Neural cell (in vitro differentiated cells): Measurements from ENCODE around the gene HPN. TPM values are rescaled to one million over a fixed set of nuclear protein-coding genes. Genes with fewer than 3 reads are reported as not detected.

ENCODE experiments used
- H2AFZ ChIP-seq: fragments of 200-600, 300-800 bp; sonication (generic), shearing (Covaris generic); 2 replicates; pipeline ENCODE4 v1.6.0; 2014; ENCODE audit warnings: low read depth, mild to moderate bottlenecking, antibody characterized with exemption, low read length, moderate library complexity
- H3F3A ChIP-seq: fragments of 200-600 bp; shearing (Covaris generic); 2 replicates; pipeline ENCODE4 v1.6.1; 2016; ENCODE audit warnings: mild to moderate bottlenecking, moderate library complexity, mixed read lengths, antibody characterized with exemption, low read length; ENCODE audit not compliant: insufficient read depth, poor library complexity, severe bottlenecking
- H3K27ac ChIP-seq: fragments of 200-600, 300-800 bp; sonication (generic), shearing (Covaris generic); 2 replicates; pipeline ENCODE4 v1.5.1; 2014; ENCODE audit warnings: mild to moderate bottlenecking, low read length, moderate library complexity
- H3K27me3 ChIP-seq: fragments of 300-800, 200-600 bp; sonication (generic), shearing (Covaris generic); 2 replicates; pipeline ENCODE4 v1.6.0; 2014; ENCODE audit warnings: mild to moderate bottlenecking, low read depth, low read length, moderate library complexity; ENCODE audit not compliant: insufficient read depth
- H3K36me3 ChIP-seq: fragments of 300-800, 200-600 bp; sonication (generic), shearing (Covaris generic); 2 replicates; pipeline ENCODE4 v1.5.1; 2014; ENCODE audit warnings: mild to moderate bottlenecking, antibody characterized with exemption, low read length, moderate library complexity; ENCODE audit not compliant: insufficient read depth
- H3K4me2 ChIP-seq: fragments of 300-800, 200-600 bp; sonication (generic), shearing (Covaris generic); 2 replicates; pipeline ENCODE4 v1.6.0; 2014; ENCODE audit warnings: mild to moderate bottlenecking, low read length
- H3K4me3 ChIP-seq: fragments of 300-800, 200-600 bp; sonication (generic), shearing (Covaris generic); 2 replicates; pipeline ENCODE4 v1.5.1; 2014; ENCODE audit warnings: mild to moderate bottlenecking, low read length, moderate library complexity
- H3K79me2 ChIP-seq: fragments of 200-600 bp; shearing (Covaris generic); replicated peaks from 2 replicates; pipeline ENCODE4 v1.6.0; 2014; ENCODE audit warnings: mild to moderate bottlenecking, low read length, moderate library complexity; ENCODE audit not compliant: insufficient read depth
- H3K9ac ChIP-seq: fragments of 300-800, 200-600 bp; sonication (generic), shearing (Covaris generic); 2 replicates; pipeline ENCODE4 v1.6.1; 2016; ENCODE audit warnings: mild to moderate bottlenecking, low read length, mixed read lengths
- H3K9me2 ChIP-seq: fragments of 200-600 bp; shearing (Covaris generic); 2 replicates; pipeline ENCODE4 v1.6.1; 2016; ENCODE audit warnings: mild to moderate bottlenecking, low read length, mixed read lengths; ENCODE audit not compliant: insufficient read depth
- H3K9me3 ChIP-seq: fragments of 200-600, 300-800 bp; sonication (generic), shearing (Covaris generic); 2 replicates; pipeline ENCODE4 v1.6.1; 2016; ENCODE audit warnings: mild to moderate bottlenecking, mixed run types, low read length, moderate library complexity, mixed read lengths
- H4K20me1 ChIP-seq: fragments of 200-600 bp; shearing (Covaris generic); 2 replicates; pipeline ENCODE4 v1.6.1; 2016; ENCODE audit warnings: mild to moderate bottlenecking, mixed run types; ENCODE audit not compliant: insufficient read depth
- EP300 ChIP-seq: fragments of 450-650 bp; conservative IDR thresholded peaks from 2 replicates; pipeline ENCODE4 v1.6.1; 2014; ENCODE audit warnings: antibody characterized with exemption, mild to moderate bottlenecking, moderate library complexity; ENCODE audit not compliant: poor library complexity, severe bottlenecking
- EZH2 ChIP-seq: fragments of 200-600, 300-800 bp; shearing (Covaris generic), sonication (generic); IDR thresholded peaks from 2 replicates; pipeline ENCODE4 v1.6.1; 2014; ENCODE audit warnings: antibody characterized with exemption, low read length, borderline replicate concordance, mild to moderate bottlenecking; ENCODE audit not compliant: insufficient read depth, poor library complexity, severe bottlenecking
- MXI1 ChIP-seq: fragments of 450-650 bp; conservative IDR thresholded peaks from 2 replicates; pipeline ENCODE4 v1.6.1; 2014; ENCODE audit warnings: antibody characterized with exemption, mild to moderate bottlenecking; ENCODE audit not compliant: poor library complexity, severe bottlenecking
- POLR2AphosphoS5 ChIP-seq: IDR thresholded peaks from 2 replicates; pipeline ENCODE4 v1.6.1; 2012
- RAD21 ChIP-seq: fragments of 450-650 bp; conservative IDR thresholded peaks from 2 replicates; pipeline ENCODE4 v1.6.1; 2014; ENCODE audit warnings: antibody characterized with exemption, mild to moderate bottlenecking, moderate library complexity
- SMC3 ChIP-seq: fragments of 450-650 bp; conservative IDR thresholded peaks from 2 replicates; pipeline ENCODE4 v1.6.1; 2014; ENCODE audit warnings: antibody characterized with exemption, mild to moderate bottlenecking, moderate library complexity; ENCODE audit not compliant: poor library complexity
- TAF1 ChIP-seq: IDR thresholded peaks from 2 replicates; pipeline ENCODE4 v1.6.1; 2012; ENCODE audit warnings: low read depth
- polyA plus RNA-seq: library from polyadenylated mRNA; depleted of rRNA; stranded (reverse); fragments of >200 nt; gene quantifications from 2 replicates; pipeline ENCODE4 v1.2.3, GENCODE V29; 2014
- TF ChIP-seq, protein P1 (sequence below): fragments of 450-650 bp; IDR thresholded peaks from 2 replicates; pipeline ENCODE4 v1.5.1; 2014; ENCODE audit warnings: antibody characterized with exemption, mild to moderate bottlenecking, moderate library complexity; ENCODE audit not compliant: poor library complexity, severe bottlenecking
- TF ChIP-seq, protein P2 (sequence below): IDR thresholded peaks from 2 replicates; pipeline ENCODE4 v1.6.1; 2012; ENCODE audit warnings: borderline replicate concordance

The HPN gene
- polyA plus RNA-seq, 1 donor from 2014 or later: 0.15 TPM

DNA sequence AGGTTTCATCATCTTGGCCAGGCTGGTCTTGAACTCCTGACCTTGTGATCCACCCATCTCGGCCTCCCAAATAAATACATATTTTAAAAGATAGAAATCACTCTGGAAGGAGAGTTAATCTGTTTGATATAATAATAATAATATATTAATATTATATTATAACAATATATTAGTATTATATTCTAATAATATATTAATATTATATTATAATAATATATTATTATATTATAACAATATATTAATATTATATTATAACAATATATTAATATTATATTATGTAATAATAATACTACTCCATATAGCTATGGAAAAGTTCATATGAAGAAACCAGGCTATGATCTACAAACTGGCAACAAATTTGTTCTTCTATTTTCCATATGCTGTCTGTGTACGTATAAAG is 16.8 kb downstream of the HPN start:
- Histone ChIP-seq H3F3A (no peaks in the 10 kb centered on the region), H3K9me3 (no peaks in the 10 kb centered on the region), H3K4me3 (no peak overlapping the region), H3K27ac (no peak overlapping the region), H4K20me1 (no peaks in the 10 kb centered on the region), H3K27me3 (no peaks in the 10 kb centered on the region), H3K9ac (no peak overlapping the region), H3K79me2 (no peaks in the 10 kb centered on the region), H2AFZ (no peak overlapping the region), H3K4me2 (no peak overlapping the region), H3K9me2 (no peaks in the 10 kb centered on the region), H3K36me3 (no peaks in the 10 kb centered on the region)
- no peak for TF ChIP-seq MXI1
- TF ChIP-seq POLR2AphosphoS5: no peak

DNA sequence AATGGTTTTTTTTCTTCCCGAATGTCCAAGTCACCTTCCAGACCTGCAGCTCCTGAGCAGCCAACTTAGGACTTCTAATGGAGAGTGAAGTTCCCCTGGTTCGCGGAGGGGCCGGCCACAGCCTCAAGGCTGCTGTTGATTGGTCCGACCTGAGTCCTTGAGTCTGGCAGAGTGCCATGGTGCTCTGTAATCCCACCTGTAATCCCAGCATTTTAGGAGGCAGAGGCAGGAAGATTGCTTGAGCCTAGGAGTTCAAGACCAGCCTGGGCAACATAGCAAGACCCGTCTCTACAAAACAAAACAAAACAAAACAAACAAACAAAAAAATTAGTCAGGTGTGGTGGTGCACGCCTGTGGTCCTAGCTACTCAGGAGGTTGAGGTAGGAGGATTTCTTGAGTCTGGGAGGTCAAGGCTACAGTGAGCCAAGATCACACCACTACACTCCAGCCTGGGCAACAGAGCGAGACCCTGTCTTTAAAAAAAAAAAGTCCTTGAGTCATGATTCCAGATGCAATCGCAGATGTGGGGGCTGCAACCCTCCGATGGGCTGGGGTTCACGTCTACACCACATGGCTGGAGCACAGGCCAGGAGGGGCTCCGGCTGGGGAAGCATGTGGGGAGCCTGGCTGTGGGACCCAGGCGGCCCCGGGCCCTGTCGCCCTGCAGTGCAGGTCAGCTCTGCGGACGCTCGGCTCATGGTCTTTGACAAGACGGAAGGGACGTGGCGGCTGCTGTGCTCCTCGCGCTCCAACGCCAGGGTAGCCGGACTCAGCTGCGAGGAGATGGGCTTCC is 17.7 kb downstream of the HPN start:
- Histone ChIP-seq H3K27ac (no peak overlapping the region), H3K4me3 (no peak overlapping the region), H3K9ac (no peak overlapping the region), H3K9me3 (no peaks in the 10 kb centered on the region), H3K27me3 (no peaks in the 10 kb centered on the region), H3K36me3 (no peaks in the 10 kb centered on the region), H3K9me2 (no peaks in the 10 kb centered on the region), H3K79me2 (no peaks in the 10 kb centered on the region), H4K20me1 (no peaks in the 10 kb centered on the region), H3F3A (no peaks in the 10 kb centered on the region), H3K4me2 (no peak overlapping the region), H2AFZ (no peak overlapping the region)
- TF ChIP-seq POLR2AphosphoS5: no peak
- no peak for TF ChIP-seq SMC3
- TF ChIP-seq MXI1: no peak
- TF ChIP-seq TAF1: no peak
- TF ChIP-seq, protein P1, sequence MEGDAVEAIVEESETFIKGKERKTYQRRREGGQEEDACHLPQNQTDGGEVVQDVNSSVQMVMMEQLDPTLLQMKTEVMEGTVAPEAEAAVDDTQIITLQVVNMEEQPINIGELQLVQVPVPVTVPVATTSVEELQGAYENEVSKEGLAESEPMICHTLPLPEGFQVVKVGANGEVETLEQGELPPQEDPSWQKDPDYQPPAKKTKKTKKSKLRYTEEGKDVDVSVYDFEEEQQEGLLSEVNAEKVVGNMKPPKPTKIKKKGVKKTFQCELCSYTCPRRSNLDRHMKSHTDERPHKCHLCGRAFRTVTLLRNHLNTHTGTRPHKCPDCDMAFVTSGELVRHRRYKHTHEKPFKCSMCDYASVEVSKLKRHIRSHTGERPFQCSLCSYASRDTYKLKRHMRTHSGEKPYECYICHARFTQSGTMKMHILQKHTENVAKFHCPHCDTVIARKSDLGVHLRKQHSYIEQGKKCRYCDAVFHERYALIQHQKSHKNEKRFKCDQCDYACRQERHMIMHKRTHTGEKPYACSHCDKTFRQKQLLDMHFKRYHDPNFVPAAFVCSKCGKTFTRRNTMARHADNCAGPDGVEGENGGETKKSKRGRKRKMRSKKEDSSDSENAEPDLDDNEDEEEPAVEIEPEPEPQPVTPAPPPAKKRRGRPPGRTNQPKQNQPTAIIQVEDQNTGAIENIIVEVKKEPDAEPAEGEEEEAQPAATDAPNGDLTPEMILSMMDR: no peak
- TF ChIP-seq RAD21: no peak
- TF ChIP-seq EP300: no peak
- TF ChIP-seq, protein P2, sequence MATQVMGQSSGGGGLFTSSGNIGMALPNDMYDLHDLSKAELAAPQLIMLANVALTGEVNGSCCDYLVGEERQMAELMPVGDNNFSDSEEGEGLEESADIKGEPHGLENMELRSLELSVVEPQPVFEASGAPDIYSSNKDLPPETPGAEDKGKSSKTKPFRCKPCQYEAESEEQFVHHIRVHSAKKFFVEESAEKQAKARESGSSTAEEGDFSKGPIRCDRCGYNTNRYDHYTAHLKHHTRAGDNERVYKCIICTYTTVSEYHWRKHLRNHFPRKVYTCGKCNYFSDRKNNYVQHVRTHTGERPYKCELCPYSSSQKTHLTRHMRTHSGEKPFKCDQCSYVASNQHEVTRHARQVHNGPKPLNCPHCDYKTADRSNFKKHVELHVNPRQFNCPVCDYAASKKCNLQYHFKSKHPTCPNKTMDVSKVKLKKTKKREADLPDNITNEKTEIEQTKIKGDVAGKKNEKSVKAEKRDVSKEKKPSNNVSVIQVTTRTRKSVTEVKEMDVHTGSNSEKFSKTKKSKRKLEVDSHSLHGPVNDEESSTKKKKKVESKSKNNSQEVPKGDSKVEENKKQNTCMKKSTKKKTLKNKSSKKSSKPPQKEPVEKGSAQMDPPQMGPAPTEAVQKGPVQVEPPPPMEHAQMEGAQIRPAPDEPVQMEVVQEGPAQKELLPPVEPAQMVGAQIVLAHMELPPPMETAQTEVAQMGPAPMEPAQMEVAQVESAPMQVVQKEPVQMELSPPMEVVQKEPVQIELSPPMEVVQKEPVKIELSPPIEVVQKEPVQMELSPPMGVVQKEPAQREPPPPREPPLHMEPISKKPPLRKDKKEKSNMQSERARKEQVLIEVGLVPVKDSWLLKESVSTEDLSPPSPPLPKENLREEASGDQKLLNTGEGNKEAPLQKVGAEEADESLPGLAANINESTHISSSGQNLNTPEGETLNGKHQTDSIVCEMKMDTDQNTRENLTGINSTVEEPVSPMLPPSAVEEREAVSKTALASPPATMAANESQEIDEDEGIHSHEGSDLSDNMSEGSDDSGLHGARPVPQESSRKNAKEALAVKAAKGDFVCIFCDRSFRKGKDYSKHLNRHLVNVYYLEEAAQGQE: no peak
- TF ChIP-seq EZH2: no peak

DNA sequence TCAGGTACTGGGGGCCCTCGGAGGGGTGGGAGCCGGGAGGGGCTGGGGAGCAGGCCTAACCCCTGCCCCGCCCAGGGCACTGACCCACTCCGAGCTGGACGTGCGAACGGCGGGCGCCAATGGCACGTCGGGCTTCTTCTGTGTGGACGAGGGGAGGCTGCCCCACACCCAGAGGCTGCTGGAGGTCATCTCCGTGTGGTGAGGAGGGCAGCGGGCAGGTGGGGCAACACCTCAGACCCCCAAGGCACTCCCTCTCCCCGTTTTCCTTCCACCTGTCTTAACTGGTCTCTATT is 18.2 kb downstream of the HPN start:
- Histone ChIP-seq H3K27ac (no peak overlapping the region), H2AFZ (no peak overlapping the region), H3F3A (no peaks in the 10 kb centered on the region), H4K20me1 (no peaks in the 10 kb centered on the region), H3K79me2 (no peaks in the 10 kb centered on the region), H3K9ac (no peak overlapping the region), H3K9me2 (no peaks in the 10 kb centered on the region), H3K4me3 (no peak overlapping the region), H3K4me2 (no peak overlapping the region), H3K36me3 (no peaks in the 10 kb centered on the region), H3K27me3 (no peaks in the 10 kb centered on the region), H3K9me3 (no peaks in the 10 kb centered on the region)
- TF ChIP-seq EZH2 (no peak), RAD21 (no peak), EP300 (no peak), TAF1 (no peak)
